Embryonic facial prominence (tissue), 1 donor: Measurements from ENCODE around the gene GSTT2B.
"Not testable (repeated sequence)": the region's sequence is repeated elsewhere in the genome, so short reads cannot be mapped to it uniquely, and the experiment has no call there.

Experiments
- DNase-seq: peaks from one replicate; pipeline ENCODE4 v3.0.0-alpha.2; 2016; ENCODE audit errors: extremely low spot score

The GSTT2B gene

DNA sequence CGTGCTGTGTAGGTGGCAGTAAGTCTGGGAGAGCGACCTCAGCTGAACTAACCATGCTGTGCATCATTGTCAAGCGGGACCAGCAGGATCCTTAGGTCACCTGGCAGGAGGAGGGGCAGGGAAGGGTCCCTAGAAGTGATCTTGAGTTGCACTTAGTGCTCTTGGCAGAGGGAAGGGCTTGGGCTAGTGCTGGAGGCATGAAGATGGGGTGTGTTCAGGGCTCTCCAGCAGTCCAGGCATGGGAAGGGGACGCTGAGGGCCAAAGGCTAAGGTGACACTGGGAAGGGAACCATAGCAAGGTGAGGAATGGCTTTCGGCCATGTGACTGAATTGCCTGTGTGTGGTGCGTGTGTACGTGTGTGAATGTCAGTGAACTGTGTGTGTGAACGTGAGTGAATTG lies 25.1 kb upstream of the GSTT2B start:
- DNase-seq, result not testable (repeated sequence)

DNA sequence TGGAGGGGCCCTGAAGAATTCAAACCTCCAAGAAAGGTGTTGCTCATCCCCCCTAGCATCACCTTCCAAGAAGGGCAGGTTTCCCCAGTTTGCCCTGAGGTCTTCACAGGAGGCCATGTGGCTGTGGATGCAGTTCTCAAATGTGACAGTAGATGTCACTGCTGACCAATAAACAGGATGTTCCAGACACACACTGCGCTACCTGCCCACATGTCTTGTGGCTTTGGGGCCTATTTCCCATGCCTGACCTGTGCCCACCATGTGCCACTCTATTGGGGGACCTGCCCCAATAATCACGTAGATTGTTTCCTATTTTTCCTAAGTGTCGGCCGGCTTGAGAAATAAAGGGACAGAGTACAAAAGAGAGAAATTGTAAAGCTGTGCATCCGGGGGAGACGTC lies 23.4 kb upstream of the GSTT2B start:
- DNase-seq, result no peak

DNA sequence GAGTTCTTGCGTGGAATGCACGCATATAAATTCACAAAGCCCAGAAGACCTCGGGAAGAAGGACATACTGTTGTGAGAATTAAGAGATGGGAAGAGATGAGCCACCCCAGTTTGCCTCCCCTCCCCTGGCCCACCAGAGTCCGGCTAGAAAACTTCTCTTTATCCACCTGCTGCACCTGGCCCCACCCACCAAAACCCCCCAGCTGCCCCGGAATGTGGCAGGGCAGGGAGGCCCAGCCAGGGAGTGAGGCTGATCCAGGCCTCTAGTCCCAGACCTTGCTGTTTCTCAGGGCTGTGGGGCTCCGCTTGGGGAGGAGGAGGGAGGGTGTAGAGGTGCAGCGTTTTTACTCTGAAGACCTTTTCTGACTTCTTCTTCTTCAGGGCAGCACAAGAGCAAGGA lies 19.6 kb upstream of the GSTT2B start:
- not testable (repeated sequence) for DNase-seq

DNA sequence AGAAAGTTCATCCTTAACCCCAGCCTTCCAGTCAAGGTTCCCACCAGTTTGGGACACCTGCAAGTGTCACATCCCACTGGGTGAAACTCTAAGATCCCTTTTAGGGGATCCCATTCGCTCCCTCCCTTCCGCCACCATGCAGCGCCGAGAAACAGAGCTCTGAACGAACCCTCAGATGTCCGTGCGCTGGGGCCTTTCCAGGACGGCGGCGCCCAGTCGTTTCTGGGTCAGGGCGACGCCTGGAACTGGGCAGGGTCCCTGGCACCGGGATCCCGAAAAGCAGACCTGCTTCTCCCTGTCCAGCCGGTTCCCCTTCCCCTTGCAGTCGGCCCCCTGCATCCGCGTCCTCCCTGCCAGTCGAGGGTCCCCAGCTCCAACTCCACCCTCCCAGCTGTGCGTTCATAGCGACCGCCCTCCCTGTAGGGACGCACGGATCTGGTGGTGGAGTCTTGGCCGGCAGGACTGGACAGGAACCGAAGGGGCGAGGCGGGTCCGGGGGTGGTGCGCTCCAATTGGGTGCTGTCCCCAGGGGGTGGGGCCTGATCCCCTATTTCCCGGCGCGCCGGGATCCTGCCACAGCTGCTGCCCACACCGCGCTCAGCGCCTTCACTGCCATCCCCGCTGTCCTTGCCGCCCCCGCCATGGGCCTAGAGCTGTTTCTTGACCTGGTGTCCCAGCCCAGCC lies 18.7 kb upstream of the GSTT2B start, which contains the start of gene GSTT2:
GSTT2 (plus strand) TSS at position 578 of the 684 bp plus-strand sequence.
- not testable (repeated sequence) for DNase-seq

DNA sequence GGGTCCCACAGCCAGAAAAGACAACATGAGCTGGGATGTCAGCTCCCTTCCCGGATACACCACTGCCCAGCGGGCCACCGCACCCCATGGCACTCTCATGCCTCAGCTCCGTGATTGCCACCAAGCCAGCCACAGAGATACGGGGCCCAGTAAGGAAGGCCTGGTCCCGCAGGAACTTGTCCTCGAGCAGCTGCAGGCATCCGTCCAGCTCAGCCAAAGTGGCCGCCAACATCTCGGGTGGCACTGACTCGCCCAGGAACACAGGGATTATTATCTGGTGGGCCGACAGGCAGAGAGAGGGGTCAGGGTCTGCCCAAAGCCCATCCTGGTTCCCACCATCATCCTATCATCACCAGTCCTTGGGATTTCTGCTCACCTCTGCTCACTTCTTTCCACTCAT lies 16.3 kb upstream of the GSTT2B start:
- DNase-seq, result not testable (repeated sequence)

DNA sequence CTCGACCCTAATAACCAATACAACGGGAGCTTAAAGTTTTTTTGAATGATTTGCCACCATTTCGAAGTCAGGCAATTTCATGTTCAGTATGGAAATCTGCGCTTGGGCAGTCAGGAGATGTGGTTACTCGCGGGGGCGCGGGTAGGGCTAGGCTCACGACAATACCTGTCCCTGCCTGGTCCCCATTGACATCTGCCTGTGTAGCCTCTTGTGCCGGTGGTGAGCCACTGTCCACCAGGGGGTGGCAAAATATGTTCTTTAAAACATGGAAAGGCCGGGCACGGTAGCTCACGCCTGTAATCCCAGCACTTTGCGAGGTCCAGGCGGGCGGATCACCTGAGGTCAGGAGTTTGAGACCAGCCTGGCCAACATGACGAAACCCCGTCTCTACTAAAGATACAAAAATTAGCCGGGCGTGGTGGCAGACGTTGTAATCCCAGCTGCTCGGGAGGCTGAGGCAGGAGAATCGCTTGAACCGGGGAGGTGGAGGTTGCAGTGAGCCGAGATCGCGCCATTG lies 13.9 kb upstream of the GSTT2B start:
- DNase-seq, result not testable (repeated sequence)

DNA sequence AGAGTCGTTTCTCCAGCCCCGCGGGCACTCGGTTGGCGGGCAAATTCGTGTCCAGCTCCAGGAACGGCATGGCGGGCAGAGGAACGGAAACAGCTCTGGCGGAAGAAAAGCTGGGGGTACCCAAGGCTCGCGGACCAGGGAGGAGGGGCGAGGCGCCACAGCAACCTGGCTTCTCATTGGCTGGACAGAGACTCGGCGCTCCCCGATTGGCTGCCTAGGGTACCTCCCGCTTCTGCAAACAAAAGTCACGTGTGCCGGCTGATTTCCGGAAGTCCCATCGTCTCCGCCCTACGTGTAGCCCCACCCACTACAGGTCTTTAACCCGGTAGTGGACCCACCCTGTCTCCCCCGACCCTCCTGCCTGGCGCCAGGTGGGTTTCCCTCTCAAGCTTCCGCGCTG lies 13.3 kb upstream of the GSTT2B start, which contains the start of gene DDT:
DDT (minus strand) TSS at position 97 of the 400 bp plus-strand sequence; CDS start at position 70, 27 bp downstream.
- not testable (repeated sequence) for DNase-seq

DNA sequence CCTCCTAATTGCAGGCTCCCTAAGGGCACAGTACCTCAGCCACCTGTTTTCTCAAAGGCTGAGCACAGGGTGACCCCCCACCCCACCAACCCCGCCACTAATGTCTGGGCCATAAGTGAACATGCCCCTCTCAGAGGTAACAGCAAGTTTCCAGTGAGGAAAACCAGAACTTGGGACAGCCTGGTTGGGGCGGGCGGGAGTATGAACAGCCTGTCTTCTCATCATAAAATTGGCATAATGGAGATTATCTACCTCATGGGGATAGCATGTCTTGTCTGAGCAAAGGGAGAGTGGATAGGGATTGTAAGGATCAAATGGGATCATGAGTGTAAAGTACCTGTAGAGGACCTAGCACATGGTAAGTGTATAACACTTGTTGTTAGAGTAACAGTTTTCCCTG lies 10.9 kb upstream of the GSTT2B start:
- not testable (repeated sequence) for DNase-seq

DNA sequence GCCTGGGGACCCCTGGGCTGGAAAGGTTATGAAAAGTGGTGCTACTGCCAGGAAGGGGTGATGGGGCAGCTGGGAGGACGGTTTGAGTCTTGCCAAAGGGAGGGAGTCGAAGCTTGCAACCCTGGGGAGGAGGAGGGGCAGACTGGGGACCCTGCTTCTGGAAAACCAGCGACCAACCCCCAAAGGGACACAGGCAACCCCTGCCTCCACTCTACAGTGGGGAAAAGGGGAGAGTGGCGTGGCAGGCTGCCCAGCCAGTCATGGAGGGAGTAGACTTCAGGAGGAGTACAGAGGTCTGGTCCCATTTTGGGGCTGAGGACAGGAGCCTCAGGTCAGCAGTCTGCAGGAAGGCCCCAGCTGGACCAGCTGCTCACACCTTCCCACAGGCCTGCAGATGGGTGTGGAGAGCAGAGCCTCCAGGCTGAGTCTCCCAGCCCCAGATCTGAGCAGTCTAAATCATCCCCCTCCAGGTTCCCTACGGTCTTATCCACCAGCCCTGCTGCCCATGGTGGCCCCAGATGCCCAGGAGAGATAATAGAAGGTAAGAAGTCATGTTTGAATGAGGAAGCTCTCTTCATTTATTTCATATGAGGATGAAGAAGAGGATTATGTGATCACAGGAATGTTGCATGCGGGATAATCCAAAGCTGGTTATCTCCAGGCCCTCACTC lies 10.0 kb upstream of the GSTT2B start:
- peak; percentile 1 for DNase-seq

DNA sequence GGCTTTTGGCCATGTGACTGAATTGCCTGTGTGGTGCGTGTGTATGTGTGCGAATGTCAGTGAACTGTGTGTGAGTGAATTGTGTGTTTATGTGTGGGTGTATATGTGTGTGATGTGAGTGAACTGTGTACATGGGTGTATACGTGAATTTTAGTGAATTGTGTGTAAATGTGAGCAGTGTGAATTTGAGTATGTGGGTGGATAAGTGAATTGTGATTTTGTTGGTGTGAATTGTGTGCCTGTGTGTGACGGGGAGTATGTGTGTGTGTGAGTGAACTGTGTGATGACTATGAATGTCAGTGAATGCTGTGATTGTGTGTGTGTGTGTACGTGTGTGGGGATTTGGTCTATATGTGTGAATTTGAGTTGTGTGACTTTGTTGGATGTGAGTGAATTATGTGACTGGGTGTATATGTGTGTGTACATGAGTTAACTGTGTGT lies 9.2 kb upstream of the GSTT2B start:
- no peak for DNase-seq

DNA sequence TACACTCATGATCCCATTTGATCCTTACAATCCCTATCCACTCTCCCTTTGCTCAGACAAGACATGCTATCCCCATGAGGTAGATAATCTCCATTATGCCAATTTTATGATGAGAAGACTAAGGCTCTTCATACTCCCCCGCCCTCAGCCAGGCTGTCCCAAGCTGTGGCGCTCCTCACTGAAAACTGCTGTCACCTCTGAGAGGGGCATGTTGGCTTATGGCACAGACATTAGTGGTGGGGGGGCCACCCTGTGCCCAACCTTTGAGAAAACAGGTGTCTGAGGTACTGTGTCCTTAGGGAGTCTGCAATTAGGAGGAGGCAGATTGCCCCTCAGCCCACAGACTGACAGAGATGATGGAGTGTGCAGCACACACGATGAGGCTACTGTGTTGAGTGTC lies 8.1 kb upstream of the GSTT2B start:
- DNase-seq, result no peak

DNA sequence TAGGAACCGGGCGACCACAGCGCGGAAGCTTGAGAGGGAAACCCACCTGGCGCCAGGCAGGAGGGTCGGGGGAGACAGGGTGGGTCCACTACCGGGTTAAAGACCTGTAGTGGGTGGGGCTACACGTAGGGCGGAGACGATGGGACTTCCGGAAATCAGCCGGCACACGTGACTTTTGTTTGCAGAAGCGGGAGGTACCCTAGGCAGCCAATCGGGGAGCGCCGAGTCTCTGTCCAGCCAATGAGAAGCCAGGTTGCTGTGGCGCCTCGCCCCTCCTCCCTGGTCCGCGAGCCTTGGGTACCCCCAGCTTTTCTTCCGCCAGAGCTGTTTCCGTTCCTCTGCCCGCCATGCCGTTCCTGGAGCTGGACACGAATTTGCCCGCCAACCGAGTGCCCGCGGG lies 5.6 kb upstream of the GSTT2B start, which contains the start of gene DDTL:
DDTL (plus strand) TSS at position 321 of the 400 bp plus-strand sequence; CDS start at position 348, 27 bp downstream.
- not testable (repeated sequence) for DNase-seq

DNA sequence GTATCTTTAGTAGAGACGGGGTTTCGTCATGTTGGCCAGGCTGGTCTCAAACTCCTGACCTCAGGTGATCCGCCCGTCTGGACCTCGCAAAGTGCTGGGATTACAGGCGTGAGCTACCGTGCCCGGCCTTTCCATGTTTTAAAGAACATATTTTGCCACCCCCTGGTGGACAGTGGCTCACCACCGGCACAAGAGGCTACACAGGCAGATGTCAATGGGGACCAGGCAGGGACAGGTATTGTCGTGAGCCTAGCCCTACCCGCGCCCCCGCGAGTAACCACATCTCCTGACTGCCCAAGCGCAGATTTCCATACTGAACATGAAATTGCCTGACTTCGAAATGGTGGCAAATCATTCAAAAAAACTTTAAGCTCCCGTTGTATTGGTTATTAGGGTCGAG lies 5.1 kb upstream of the GSTT2B start:
- DNase-seq, result not testable (repeated sequence)

DNA sequence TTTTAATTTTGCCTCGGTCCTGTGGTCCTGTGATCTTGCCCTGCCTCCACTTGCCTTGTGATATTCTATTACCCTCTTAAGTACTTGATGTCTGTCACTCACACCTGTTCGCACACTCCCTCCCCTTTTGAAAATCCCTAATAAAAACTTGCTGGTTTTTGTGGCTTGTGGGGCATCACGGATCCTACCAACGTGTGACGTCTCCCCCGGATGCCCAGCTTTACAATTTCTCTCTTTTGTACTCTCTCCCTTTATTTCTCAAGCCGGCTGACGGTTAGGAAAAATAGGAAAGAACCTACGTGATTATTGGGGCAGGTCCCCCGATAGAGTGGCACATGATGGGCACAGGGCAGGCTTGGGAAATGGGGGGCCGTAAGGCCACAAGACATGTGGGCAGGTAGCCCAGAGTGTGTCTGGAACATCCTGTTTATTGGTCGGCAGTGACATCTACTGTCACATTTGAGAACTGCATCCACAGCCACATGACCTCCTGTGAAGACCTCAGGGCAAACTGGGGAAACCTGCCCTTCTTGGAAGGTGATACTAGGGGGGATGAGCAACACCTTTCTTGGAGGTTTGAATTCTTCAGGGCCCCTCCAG lies 4.6 kb downstream of the GSTT2B start:
- DNase-seq, result not testable (repeated sequence)

DNA sequence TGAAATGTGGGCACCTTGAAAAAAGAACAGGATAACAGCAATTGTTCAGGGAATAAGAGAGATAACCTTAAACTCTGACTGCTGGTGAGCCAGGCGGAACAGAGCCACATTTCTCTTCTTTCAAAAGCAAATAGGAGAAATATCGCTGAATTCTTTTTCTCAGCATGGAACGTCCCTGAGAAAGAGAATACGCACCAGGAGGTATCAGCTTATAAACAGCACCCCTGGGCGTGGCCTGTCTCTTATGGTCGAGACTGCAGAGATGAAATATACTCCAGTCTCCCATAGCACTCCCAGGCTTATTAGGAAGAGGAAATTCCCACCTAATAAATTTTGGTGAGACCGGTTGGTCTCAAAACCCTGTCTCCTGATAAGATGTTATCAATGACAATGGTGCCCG lies 5.1 kb downstream of the GSTT2B start:
- not testable (repeated sequence) for DNase-seq

DNA sequence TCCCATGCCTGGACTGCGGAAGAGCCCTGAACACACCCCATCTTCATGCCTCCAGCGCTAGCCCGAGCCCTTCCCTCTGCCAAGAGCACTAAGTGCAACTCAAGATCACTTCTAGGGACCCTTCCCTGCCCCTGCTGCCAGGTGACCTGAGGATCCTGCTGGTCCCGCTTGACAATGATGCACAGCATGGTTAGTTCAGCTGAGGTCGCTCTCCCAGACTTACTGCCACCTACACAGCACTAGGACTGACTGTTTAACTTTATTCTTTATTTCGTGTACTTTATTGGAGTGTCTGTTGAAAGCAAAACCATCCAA lies 6.0 kb downstream of the GSTT2B start:
- not testable (repeated sequence) for DNase-seq

DNA sequence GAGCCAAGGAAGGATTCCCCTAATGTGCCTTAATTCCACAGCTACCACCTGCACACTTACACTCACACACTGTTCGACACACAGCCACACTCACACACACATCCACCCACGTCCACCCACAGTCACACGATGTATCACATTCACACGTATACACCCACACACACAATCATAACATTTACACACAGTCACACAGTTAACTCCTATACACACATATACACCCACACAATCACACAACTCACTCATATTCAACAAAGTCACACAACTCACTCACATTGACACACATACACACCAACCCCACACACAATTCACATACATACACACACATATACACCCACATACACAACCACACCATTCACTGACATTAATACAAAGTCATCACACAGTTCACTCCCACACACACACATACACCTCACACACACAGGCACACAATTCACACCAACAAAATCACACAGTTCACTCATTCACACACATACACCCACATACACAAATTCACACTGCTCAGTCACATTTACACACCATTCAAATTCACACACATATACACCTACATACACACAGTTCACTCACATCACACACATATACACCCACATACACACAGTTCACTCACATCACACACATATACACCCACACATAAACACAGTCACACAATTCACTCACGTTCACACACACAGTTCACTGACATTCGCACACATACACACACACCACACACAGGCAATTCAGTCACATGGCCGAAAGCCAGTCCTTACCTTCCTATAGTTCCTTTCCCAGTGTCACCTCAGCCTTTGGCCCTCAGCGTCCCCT lies 6.6 kb downstream of the GSTT2B start:
- DNase-seq, result not testable (repeated sequence)

DNA sequence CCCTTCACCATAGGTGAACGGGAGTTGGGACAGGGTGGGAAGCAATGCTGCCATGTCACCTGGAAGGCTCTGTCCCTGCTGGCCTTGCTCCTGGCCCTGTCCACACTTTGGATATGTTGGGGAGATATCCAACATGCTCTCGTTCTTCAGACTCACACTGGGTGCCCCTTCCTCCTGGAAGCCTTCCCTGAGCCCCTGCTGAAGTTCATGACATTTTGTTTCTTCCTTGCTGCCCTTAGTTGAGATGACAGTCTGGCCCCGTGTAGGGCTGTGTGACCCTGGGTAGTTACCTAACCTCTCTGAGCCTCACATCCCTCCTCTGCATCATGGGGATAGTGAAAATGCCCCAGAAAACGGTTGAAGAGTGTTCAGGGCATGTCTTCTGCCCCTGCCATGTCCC lies 7.5 kb downstream of the GSTT2B start:
- DNase-seq, result not testable (repeated sequence)

DNA sequence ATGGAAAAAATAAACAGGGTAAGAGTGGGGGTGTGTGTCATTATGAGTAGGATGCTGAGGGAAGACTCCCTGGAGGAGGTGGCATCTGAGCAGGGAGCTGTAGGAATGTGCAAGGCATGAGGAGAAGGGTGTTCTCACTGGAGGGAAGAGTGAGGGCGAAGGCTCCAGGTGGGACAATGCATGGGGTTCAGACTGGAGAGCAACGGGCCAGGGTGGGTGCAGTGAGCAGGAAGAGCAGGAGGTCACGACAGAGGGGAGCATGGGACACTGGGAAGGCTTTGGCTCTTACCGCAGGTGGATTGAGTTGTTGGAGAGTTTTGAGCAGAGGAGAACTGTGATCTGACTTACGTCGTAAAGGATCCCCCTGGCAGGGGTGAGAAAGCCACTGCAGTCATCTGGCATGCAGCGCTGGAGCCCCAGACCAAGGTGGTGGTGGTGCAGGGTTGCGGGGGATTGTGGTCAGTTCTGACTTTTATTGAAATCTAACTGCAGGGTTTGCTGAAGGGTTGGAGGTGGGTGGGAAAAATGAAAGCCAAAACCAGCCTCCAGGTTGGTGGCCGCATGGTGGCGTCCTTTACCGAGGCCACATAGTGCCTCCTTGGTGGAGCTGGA lies 8.1 kb downstream of the GSTT2B start:
- DNase-seq, result not testable (repeated sequence)

DNA sequence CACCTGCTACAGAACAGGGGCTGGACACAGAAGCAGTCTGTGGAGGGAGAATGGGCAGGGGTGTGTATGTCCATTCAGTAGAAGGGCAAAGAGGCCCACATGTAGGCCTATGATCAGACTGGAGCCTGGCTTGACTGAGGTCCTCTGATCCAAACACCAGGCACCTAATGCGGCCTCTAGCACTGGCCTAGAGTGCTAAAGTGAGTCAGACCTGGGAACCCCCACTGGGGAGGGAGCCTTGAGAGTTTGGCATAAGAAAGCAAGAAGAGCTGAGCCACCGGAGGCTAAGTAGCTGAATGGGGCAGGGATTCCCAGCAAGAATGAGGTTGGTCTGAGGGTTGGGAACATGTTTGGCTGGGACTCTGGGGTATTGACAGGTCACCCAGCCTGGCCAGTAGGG lies 9.6 kb downstream of the GSTT2B start:
- DNase-seq, result not testable (repeated sequence)

DNA sequence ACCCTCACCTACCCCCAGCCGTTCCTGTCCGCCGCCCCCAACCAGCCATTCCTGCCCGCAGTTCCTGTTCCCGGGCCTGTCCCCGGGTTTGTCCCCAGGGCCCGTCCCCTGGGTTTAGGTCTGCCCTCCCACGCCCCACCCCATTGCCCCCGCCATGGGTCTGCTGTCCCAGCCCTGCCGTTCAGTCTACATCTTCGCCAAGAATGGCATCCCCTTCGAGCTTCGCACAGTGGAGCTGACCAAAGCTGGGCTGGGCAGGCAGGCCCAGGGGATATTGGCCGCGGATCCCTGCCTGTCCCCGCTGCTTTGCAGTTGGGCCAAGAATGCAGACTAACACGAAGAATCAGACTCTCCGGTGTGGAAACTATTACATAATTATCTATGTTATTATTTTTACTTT lies 11.2 kb downstream of the GSTT2B start:
- not testable (repeated sequence) for DNase-seq
